ENCODE results near the gene CEP76.

- TF ChIP-seq EZH2 (IDR thresholded peaks at IDR 0.05; ENCODE audit: borderline replicate concordance, low read depth, low read length, severe bottlenecking), result no peak
- peak; percentile 96 for TF ChIP-seq CTCF (IDR thresholded peaks at IDR 0.05; ENCODE audit: borderline replicate concordance, extremely low read depth, low read length, poor library complexity, severe bottlenecking)
These were observed 24.4 kb upstream of the CEP76 start for GRCh38 chr18:12726774-12727550.

Data from DND-41 (cell line).